C4-2B (cell line): Measurements from ENCODE around the gene CRHBP.

Experiments used
- ZFX ChIP-seq: fragments of 450-650 bp; IDR thresholded peaks from 2 replicates; pipeline ENCODE4 v1.6.1; 2017
- TF ChIP-seq, protein P1 (sequence below): fragments of 450-650 bp; conservative IDR thresholded peaks from 2 replicates; pipeline ENCODE4 v1.5.1; 2017; ENCODE audit warnings: mild to moderate bottlenecking

- TF ChIP-seq, protein P1, sequence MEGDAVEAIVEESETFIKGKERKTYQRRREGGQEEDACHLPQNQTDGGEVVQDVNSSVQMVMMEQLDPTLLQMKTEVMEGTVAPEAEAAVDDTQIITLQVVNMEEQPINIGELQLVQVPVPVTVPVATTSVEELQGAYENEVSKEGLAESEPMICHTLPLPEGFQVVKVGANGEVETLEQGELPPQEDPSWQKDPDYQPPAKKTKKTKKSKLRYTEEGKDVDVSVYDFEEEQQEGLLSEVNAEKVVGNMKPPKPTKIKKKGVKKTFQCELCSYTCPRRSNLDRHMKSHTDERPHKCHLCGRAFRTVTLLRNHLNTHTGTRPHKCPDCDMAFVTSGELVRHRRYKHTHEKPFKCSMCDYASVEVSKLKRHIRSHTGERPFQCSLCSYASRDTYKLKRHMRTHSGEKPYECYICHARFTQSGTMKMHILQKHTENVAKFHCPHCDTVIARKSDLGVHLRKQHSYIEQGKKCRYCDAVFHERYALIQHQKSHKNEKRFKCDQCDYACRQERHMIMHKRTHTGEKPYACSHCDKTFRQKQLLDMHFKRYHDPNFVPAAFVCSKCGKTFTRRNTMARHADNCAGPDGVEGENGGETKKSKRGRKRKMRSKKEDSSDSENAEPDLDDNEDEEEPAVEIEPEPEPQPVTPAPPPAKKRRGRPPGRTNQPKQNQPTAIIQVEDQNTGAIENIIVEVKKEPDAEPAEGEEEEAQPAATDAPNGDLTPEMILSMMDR = no peak
- TF ChIP-seq ZFX = no peak
These were observed 55.6 kb downstream of the CRHBP start for GRCh38 chr5:77008413-77008812.
